ENCODE results near the gene MLF1.

DNA sequence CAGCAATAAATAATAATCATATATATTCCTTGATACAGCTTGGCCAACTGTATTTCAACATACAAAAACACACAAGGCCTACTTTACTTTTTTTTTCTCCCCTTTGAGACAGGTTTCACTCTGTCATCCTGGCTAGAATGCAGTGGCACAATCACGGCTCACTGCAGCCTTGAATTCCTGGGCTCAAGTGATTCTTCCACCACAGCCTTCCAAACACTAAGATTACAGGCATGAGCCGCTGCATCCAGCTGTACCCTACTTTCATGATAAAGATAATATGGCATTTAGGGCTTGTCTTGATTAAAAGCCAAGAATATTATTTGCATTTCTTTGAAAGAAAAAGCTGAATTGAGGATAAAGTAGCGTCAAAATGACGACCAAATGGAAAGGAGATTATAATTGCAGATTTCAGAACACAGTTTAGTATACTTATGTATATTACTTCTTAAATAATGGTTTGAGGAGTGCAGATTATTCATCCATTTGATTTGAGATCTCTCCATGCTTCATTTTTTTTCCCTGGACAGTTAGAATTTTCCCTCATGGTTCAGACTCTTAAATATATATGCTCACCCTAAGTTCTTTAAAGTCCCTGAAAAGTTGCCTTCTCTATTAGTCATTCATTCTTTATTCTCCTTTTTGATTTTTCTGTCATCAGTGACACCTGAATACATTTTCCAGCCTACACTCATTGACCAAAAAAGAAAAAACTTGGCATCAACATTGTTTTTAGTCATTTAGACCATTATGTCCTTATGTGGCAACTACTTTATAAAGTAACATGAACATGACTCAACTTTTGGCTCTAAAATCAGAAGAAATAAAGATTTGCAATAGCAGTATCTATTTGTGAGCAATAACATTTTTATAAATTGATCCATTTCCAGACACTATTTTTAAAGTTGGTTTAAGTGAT is 48.5 kb upstream of the MLF1 start:
- TF ChIP-seq, protein P1, sequence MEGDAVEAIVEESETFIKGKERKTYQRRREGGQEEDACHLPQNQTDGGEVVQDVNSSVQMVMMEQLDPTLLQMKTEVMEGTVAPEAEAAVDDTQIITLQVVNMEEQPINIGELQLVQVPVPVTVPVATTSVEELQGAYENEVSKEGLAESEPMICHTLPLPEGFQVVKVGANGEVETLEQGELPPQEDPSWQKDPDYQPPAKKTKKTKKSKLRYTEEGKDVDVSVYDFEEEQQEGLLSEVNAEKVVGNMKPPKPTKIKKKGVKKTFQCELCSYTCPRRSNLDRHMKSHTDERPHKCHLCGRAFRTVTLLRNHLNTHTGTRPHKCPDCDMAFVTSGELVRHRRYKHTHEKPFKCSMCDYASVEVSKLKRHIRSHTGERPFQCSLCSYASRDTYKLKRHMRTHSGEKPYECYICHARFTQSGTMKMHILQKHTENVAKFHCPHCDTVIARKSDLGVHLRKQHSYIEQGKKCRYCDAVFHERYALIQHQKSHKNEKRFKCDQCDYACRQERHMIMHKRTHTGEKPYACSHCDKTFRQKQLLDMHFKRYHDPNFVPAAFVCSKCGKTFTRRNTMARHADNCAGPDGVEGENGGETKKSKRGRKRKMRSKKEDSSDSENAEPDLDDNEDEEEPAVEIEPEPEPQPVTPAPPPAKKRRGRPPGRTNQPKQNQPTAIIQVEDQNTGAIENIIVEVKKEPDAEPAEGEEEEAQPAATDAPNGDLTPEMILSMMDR (IDR thresholded peaks at IDR 0.05) = no peak
- no peak for TF ChIP-seq TP53 (CRISPR knock-in tag; IDR thresholded peaks at IDR 0.05)
- TF ChIP-seq, protein P2, sequence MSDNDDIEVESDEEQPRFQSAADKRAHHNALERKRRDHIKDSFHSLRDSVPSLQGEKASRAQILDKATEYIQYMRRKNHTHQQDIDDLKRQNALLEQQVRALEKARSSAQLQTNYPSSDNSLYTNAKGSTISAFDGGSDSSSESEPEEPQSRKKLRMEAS (CRISPR knock-in tag; IDR thresholded peaks at IDR 0.05) = no peak
- no peak for TF ChIP-seq ZNF138 (CRISPR knock-in tag; conservative IDR thresholded peaks at IDR 0.05)
- TF ChIP-seq TCF7 (CRISPR knock-in tag; IDR thresholded peaks at IDR 0.05; ENCODE audit: low read depth) = no peak
- TF ChIP-seq ZNF232 (CRISPR knock-in tag; IDR thresholded peaks at IDR 0.05) = no peak
- TF ChIP-seq, protein P3, sequence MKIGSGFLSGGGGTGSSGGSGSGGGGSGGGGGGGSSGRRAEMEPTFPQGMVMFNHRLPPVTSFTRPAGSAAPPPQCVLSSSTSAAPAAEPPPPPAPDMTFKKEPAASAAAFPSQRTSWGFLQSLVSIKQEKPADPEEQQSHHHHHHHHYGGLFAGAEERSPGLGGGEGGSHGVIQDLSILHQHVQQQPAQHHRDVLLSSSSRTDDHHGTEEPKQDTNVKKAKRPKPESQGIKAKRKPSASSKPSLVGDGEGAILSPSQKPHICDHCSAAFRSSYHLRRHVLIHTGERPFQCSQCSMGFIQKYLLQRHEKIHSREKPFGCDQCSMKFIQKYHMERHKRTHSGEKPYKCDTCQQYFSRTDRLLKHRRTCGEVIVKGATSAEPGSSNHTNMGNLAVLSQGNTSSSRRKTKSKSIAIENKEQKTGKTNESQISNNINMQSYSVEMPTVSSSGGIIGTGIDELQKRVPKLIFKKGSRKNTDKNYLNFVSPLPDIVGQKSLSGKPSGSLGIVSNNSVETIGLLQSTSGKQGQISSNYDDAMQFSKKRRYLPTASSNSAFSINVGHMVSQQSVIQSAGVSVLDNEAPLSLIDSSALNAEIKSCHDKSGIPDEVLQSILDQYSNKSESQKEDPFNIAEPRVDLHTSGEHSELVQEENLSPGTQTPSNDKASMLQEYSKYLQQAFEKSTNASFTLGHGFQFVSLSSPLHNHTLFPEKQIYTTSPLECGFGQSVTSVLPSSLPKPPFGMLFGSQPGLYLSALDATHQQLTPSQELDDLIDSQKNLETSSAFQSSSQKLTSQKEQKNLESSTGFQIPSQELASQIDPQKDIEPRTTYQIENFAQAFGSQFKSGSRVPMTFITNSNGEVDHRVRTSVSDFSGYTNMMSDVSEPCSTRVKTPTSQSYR (CRISPR knock-in tag; IDR thresholded peaks at IDR 0.05) = no peak
- no peak for TF ChIP-seq FOXJ3 (CRISPR knock-in tag; IDR thresholded peaks at IDR 0.05; ENCODE audit: borderline replicate concordance)
- TF ChIP-seq, protein P4, sequence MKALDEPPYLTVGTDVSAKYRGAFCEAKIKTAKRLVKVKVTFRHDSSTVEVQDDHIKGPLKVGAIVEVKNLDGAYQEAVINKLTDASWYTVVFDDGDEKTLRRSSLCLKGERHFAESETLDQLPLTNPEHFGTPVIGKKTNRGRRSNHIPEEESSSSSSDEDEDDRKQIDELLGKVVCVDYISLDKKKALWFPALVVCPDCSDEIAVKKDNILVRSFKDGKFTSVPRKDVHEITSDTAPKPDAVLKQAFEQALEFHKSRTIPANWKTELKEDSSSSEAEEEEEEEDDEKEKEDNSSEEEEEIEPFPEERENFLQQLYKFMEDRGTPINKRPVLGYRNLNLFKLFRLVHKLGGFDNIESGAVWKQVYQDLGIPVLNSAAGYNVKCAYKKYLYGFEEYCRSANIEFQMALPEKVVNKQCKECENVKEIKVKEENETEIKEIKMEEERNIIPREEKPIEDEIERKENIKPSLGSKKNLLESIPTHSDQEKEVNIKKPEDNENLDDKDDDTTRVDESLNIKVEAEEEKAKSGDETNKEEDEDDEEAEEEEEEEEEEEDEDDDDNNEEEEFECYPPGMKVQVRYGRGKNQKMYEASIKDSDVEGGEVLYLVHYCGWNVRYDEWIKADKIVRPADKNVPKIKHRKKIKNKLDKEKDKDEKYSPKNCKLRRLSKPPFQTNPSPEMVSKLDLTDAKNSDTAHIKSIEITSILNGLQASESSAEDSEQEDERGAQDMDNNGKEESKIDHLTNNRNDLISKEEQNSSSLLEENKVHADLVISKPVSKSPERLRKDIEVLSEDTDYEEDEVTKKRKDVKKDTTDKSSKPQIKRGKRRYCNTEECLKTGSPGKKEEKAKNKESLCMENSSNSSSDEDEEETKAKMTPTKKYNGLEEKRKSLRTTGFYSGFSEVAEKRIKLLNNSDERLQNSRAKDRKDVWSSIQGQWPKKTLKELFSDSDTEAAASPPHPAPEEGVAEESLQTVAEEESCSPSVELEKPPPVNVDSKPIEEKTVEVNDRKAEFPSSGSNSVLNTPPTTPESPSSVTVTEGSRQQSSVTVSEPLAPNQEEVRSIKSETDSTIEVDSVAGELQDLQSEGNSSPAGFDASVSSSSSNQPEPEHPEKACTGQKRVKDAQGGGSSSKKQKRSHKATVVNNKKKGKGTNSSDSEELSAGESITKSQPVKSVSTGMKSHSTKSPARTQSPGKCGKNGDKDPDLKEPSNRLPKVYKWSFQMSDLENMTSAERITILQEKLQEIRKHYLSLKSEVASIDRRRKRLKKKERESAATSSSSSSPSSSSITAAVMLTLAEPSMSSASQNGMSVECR (CRISPR knock-in tag; IDR thresholded peaks at IDR 0.05; ENCODE audit: borderline replicate concordance) = no peak
- TF ChIP-seq, protein P5, sequence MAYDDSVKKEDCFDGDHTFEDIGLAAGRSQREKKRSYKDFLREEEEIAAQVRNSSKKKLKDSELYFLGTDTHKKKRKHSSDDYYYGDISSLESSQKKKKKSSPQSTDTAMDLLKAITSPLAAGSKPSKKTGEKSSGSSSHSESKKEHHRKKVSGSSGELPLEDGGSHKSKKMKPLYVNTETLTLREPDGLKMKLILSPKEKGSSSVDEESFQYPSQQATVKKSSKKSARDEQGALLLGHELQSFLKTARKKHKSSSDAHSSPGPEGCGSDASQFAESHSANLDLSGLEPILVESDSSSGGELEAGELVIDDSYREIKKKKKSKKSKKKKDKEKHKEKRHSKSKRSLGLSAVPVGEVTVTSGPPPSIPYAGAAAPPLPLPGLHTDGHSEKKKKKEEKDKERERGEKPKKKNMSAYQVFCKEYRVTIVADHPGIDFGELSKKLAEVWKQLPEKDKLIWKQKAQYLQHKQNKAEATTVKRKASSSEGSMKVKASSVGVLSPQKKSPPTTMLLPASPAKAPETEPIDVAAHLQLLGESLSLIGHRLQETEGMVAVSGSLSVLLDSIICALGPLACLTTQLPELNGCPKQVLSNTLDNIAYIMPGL (CRISPR knock-in tag; IDR thresholded peaks at IDR 0.05) = no peak
- no peak for TF ChIP-seq TEAD1 (CRISPR knock-in tag; IDR thresholded peaks at IDR 0.05)
- no peak for TF ChIP-seq ZNF396 (CRISPR knock-in tag; IDR thresholded peaks at IDR 0.05; ENCODE audit: borderline replicate concordance)

Measured in WTC11 (cell line).